Measurements from ENCODE around the gene CACNA1C. TPM values are rescaled to one million over a fixed set of nuclear protein-coding genes. Genes with fewer than 3 reads are reported as not detected.

The CACNA1C gene
- total RNA-seq, 1 experiment from 2014 or later, result 3.7 TPM

DNA sequence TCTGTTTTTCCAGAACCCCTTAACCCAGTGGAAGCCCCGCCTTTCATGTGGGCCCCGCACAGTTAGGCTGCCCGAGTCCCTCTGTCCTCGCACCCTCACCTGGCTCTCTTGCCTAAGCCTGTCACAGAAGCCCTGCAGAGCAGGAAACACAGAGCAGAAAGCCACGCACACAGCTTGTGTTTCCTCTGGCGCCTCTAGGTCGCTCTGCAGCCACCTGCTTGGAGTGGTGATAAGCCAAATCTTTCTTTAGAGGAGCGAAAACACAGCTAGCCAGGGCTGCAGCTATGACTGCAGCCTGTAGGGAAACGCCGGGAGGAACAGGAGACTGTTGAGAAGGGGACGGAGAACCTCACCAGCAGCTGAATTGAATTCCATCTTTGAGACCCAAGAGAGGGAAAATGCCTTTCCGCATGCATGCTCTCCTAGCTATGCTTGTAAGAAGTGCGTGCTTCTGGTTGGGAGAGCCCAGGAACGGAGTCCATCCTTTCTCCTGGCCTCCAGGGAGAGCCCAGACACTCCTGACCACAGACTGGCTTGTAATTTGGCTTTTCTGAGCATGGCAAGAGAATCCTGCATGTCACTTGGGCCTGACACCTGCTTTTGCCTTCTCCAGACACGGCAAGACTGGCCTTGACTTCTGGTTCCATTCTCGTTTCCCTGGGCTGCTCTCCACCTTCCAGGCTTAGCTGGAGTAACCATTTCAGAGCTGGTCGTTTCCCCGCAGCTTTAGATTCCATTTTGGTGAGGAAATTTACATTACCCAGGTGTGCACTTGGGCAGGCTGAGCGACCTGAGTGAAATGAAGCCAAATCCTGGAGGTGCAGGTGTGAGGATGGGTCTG is 301.6 kb downstream of the CACNA1C start:
- intact Hi-C loops (cut with micrococcal nuclease; ENCODE audit: unreplicated experiment), result no loop called here
- no peak overlapping the region for H3K4me3 ChIP-seq (ENCODE audit: low read depth, low read length, poor library complexity, severe bottlenecking)
- H3K9me3 ChIP-seq (ENCODE audit: low read depth, low read length, poor library complexity, severe bottlenecking), result no peaks in the 10 kb centered on the region
- ChIA-PET CTCF (no interaction called here), POLR2A (ENCODE audit: low non-redundant PET) (interaction anchor here (0.6 kb wide), 1 partner anchor 9 kb away, joined by 3 read pairs; no protein-coding TSS in a partner anchor)
- no peaks in the 10 kb centered on the region for H3K27me3 ChIP-seq (replicated peaks; ENCODE audit: insufficient read depth, low read depth, low read length, poor library complexity)
- H3K27ac ChIP-seq (ENCODE audit: low read depth, low read length, poor library complexity, severe bottlenecking), result no peak overlapping the region
- H3K4me1 ChIP-seq (ENCODE audit: insufficient read depth, low read length, poor library complexity, severe bottlenecking), result peaks cover 16% of the 10 kb centered on the region
- H3K36me3 ChIP-seq (ENCODE audit: insufficient read depth, low read length, poor library complexity, severe bottlenecking), result no peaks in the 10 kb centered on the region
- DNase-seq (ENCODE audit: low spot score), result no peak
- TF ChIP-seq EZH2 (IDR thresholded peaks at IDR 0.05; ENCODE audit: borderline replicate concordance, low read depth, low read length, poor library complexity, severe bottlenecking), result no peak
- TF ChIP-seq, protein P1, sequence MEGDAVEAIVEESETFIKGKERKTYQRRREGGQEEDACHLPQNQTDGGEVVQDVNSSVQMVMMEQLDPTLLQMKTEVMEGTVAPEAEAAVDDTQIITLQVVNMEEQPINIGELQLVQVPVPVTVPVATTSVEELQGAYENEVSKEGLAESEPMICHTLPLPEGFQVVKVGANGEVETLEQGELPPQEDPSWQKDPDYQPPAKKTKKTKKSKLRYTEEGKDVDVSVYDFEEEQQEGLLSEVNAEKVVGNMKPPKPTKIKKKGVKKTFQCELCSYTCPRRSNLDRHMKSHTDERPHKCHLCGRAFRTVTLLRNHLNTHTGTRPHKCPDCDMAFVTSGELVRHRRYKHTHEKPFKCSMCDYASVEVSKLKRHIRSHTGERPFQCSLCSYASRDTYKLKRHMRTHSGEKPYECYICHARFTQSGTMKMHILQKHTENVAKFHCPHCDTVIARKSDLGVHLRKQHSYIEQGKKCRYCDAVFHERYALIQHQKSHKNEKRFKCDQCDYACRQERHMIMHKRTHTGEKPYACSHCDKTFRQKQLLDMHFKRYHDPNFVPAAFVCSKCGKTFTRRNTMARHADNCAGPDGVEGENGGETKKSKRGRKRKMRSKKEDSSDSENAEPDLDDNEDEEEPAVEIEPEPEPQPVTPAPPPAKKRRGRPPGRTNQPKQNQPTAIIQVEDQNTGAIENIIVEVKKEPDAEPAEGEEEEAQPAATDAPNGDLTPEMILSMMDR (conservative IDR thresholded peaks at IDR 0.05; ENCODE audit: low read depth, low read length), result no peak
- BruUV-seq (replicated peaks), result no TSS peak

- Histone ChIP-seq H3K4me3 (ENCODE audit: low read depth, low read length, poor library complexity, severe bottlenecking) (no peak overlapping the region), H3K27me3 (replicated peaks; ENCODE audit: insufficient read depth, low read depth, low read length, poor library complexity) (no peaks in the 10 kb centered on the region), H3K27ac (ENCODE audit: low read depth, low read length, poor library complexity, severe bottlenecking) (no peak overlapping the region), H3K36me3 (ENCODE audit: insufficient read depth, low read length, poor library complexity, severe bottlenecking) (no peaks in the 10 kb centered on the region), H3K4me1 (ENCODE audit: insufficient read depth, low read length, poor library complexity, severe bottlenecking) (peaks cover 16% of the 10 kb centered on the region), H3K9me3 (ENCODE audit: low read depth, low read length, poor library complexity, severe bottlenecking) (no peaks in the 10 kb centered on the region)
- no peak for TF ChIP-seq EZH2 (IDR thresholded peaks at IDR 0.05; ENCODE audit: borderline replicate concordance, low read depth, low read length, poor library complexity, severe bottlenecking)
- TF ChIP-seq, protein P1 (conservative IDR thresholded peaks at IDR 0.05; ENCODE audit: low read depth, low read length), result no peak
- intact Hi-C loops (cut with micrococcal nuclease; ENCODE audit: unreplicated experiment), result no loop called here
- CTCF ChIA-PET, result no interaction called here
- no peak for DNase-seq (ENCODE audit: low spot score)
- POLR2A ChIA-PET (ENCODE audit: low non-redundant PET), result no interaction called here
- no TSS peak for BruUV-seq (replicated peaks)
Measured at GRCh38 chr12:2355198-2355597, 302.4 kb downstream of the CACNA1C start.

GRCh38 chr12:2355604-2356003 is 302.8 kb downstream of the CACNA1C start:
- H3K27me3 ChIP-seq (replicated peaks; ENCODE audit: insufficient read depth, low read depth, low read length, poor library complexity), result no peaks in the 10 kb centered on the region
- no peaks in the 10 kb centered on the region for H3K36me3 ChIP-seq (ENCODE audit: insufficient read depth, low read length, poor library complexity, severe bottlenecking)
- no peak overlapping the region for H3K27ac ChIP-seq (ENCODE audit: low read depth, low read length, poor library complexity, severe bottlenecking)
- BruUV-seq (replicated peaks), result no TSS peak
- no peaks in the 10 kb centered on the region for H3K9me3 ChIP-seq (ENCODE audit: low read depth, low read length, poor library complexity, severe bottlenecking)
- DNase-seq (ENCODE audit: low spot score), result no peak
- no peak for TF ChIP-seq EZH2 (IDR thresholded peaks at IDR 0.05; ENCODE audit: borderline replicate concordance, low read depth, low read length, poor library complexity, severe bottlenecking)
- TF ChIP-seq, protein P1 (conservative IDR thresholded peaks at IDR 0.05; ENCODE audit: low read depth, low read length), result no peak
- ChIA-PET CTCF (no interaction called here), POLR2A (ENCODE audit: low non-redundant PET) (no interaction called here)
- intact Hi-C loops (cut with micrococcal nuclease; ENCODE audit: unreplicated experiment), result no loop called here
- H3K4me1 ChIP-seq (ENCODE audit: insufficient read depth, low read length, poor library complexity, severe bottlenecking), result peaks cover 16% of the 10 kb centered on the region
- no peak overlapping the region for H3K4me3 ChIP-seq (ENCODE audit: low read depth, low read length, poor library complexity, severe bottlenecking)

Data from A673 (cell line).